Activated CD4-positive, alpha-beta memory T cell treated with anti-CD3 and anti-CD28 coated beads for 36 hours (primary cell): ENCODE measurements around the gene TCP11L2. TPM values are rescaled to one million over a fixed set of nuclear protein-coding genes. Genes with fewer than 3 reads are reported as not detected.
A peak's percentile ranks its signal among the peaks of the same experiment; 100 is the strongest.

Experiments
- CTCF ChIA-PET: fragments of 350-600 bp; sonication (Branson Sonifier 250); formaldehyde crosslinking; loops from one replicate; lab custom pipeline; 2021; ENCODE audit warnings: antibody characterized with exemption, inconsistent platforms; lab: Charles Lee
- POLR2A ChIA-PET: fragments of 350-600 bp; sonication (Branson Sonifier 250); formaldehyde crosslinking; loops from one replicate; lab custom pipeline; 2021; ENCODE audit warnings: antibody characterized with exemption; lab: Charles Lee
- DNase-seq: peaks from one replicate; pipeline ENCODE4 v3.0.0-alpha.2; 2020
- H3K27ac Mint-ChIP-seq: one replicate; pipeline ENCODE4 v1.8.0; 2021; ENCODE audit warnings: mixed read lengths
- H3K27me3 Mint-ChIP-seq: one replicate; pipeline ENCODE4 v1.8.0; 2021; ENCODE audit warnings: mixed read lengths
- H3K36me3 Mint-ChIP-seq: one replicate; pipeline ENCODE4 v1.8.0; 2021; ENCODE audit warnings: mixed read lengths
- H3K4me1 Mint-ChIP-seq: one replicate; pipeline ENCODE4 v1.8.0; 2021; ENCODE audit warnings: low read depth, mixed read lengths
- H3K4me3 Mint-ChIP-seq: one replicate; pipeline ENCODE4 v1.8.0; 2021; ENCODE audit warnings: mild to moderate bottlenecking, mixed read lengths
- H3K9me3 Mint-ChIP-seq: one replicate; pipeline ENCODE4 v1.8.0; 2021; ENCODE audit warnings: mixed read lengths
- intact Hi-C: fragments of 100-400 bp; cut with micrococcal nuclease; formaldehyde crosslinking; loops from one replicate; pipeline ENCODE4 v1.15.1; 2023
- total RNA-seq, 2 experiments: library from RNA; stranded (reverse); gene quantifications; one replicate each; pipeline ENCODE4 v1.2.3, GENCODE V29; 2021

Gene TCP11L2
- total RNA-seq, result 10 to 100 TPM in 1 of 2 experiments, 1 to 10 TPM in 1; 8.8 to 10.3 TPM

GRCh38 chr12:106302401-106303201 lies at the start of gene TCP11L2:
TSS of gene TCP11L2 (plus strand) at chr12:106302733. CDS start at chr12:106311076, 8,343 bp downstream.
- Mint-ChIP-seq H3K9me3 (no peaks in the 10 kb centered on the region), H3K4me3 (peak within 1 kb of the TSS; percentile 89), H3K27ac (peak within 1 kb of the TSS; percentile 99), H3K4me1 (peaks cover 52% of the 10 kb centered on the region), H3K36me3 (no peaks in the 10 kb centered on the region), H3K27me3 (no peaks in the 10 kb centered on the region)
- POLR2A ChIA-PET, result interaction anchor here (0.9 to 2.7 kb wide), 2 partner anchors 14 to 55 kb away, joined by 3 to 10 read pairs; partner anchors contain the start of gene POLR3B
- intact Hi-C loops, result loop anchor here (1.0 to 10.0 kb wide), 5 partner anchors 55 to 1382 kb away; partner anchors contain the start of genes CRY1, POLR3B, PWP1 and RIC8B
- CTCF ChIA-PET, result interaction anchor here (0.7 to 4.6 kb wide), 3 partner anchors 20 to 76 kb away, joined by 4 to 21 read pairs (median 14); partner anchors contain the start of gene POLR3B
- DNase-seq, result peak; percentile 91

- ChIA-PET CTCF (interaction anchor here (1.7 to 1.8 kb wide), 2 partner anchors 28 to 31 kb away, joined by 4 to 9 read pairs; no protein-coding TSS in a partner anchor), POLR2A (no interaction called here)
- no peak overlapping the region for H3K4me3 Mint-ChIP-seq
- H3K4me1 Mint-ChIP-seq, result no peaks in the 10 kb centered on the region
- no peaks in the 10 kb centered on the region for H3K9me3 Mint-ChIP-seq
- H3K36me3 Mint-ChIP-seq, result no peaks in the 10 kb centered on the region
- no peak for DNase-seq
- no peak overlapping the region for H3K27ac Mint-ChIP-seq
- intact Hi-C loops, result no loop called here
- no peaks in the 10 kb centered on the region for H3K27me3 Mint-ChIP-seq
Measured at GRCh38 chr12:106254724-106255123, 47.8 kb upstream of the TCP11L2 start.

- Mint-ChIP-seq H3K4me1 (no peaks in the 10 kb centered on the region), H3K9me3 (no peaks in the 10 kb centered on the region), H3K27me3 (no peaks in the 10 kb centered on the region), H3K4me3 (no peak overlapping the region), H3K36me3 (no peaks in the 10 kb centered on the region), H3K27ac (no peak overlapping the region)
- intact Hi-C loops, result no loop called here
- CTCF ChIA-PET, result interaction anchor here (1.8 kb wide), 1 partner anchor 27 kb away, joined by 9 read pairs; no protein-coding TSS in a partner anchor
- DNase-seq, result no peak
- POLR2A ChIA-PET, result no interaction called here
Measured at GRCh38 chr12:106255493-106255892, 47.0 kb upstream of the TCP11L2 start.

GRCh38 chr12:106255952-106256351 lies 46.6 kb upstream of the TCP11L2 start:
- H3K27me3 Mint-ChIP-seq, result no peaks in the 10 kb centered on the region
- no peaks in the 10 kb centered on the region for H3K9me3 Mint-ChIP-seq
- H3K36me3 Mint-ChIP-seq, result no peaks in the 10 kb centered on the region
- DNase-seq, result no peak
- H3K4me3 Mint-ChIP-seq, result no peak overlapping the region
- CTCF ChIA-PET, result interaction anchor here (1.8 kb wide), 1 partner anchor 27 kb away, joined by 9 read pairs; no protein-coding TSS in a partner anchor
- POLR2A ChIA-PET, result no interaction called here
- no peak overlapping the region for H3K27ac Mint-ChIP-seq
- no peaks in the 10 kb centered on the region for H3K4me1 Mint-ChIP-seq
- intact Hi-C loops, result no loop called here

GRCh38 chr12:106256524-106256923 lies 46.0 kb upstream of the TCP11L2 start:
- Mint-ChIP-seq H3K36me3 (no peaks in the 10 kb centered on the region), H3K4me3 (no peak overlapping the region), H3K9me3 (no peaks in the 10 kb centered on the region), H3K4me1 (no peaks in the 10 kb centered on the region), H3K27ac (no peak overlapping the region), H3K27me3 (no peaks in the 10 kb centered on the region)
- ChIA-PET CTCF (no interaction called here), POLR2A (no interaction called here)
- intact Hi-C loops, result no loop called here
- no peak for DNase-seq

- Mint-ChIP-seq H3K27me3 (no peaks in the 10 kb centered on the region), H3K27ac (no peak overlapping the region), H3K4me1 (no peaks in the 10 kb centered on the region), H3K4me3 (no peak overlapping the region), H3K36me3 (no peaks in the 10 kb centered on the region), H3K9me3 (no peaks in the 10 kb centered on the region)
- intact Hi-C loops, result no loop called here
- CTCF ChIA-PET, result interaction anchor here (1.0 kb wide), 1 partner anchor 13 kb away, joined by 3 read pairs; no protein-coding TSS in a partner anchor
- no peak for DNase-seq
- POLR2A ChIA-PET, result no interaction called here
Measured at GRCh38 chr12:106258226-106258625, 44.3 kb upstream of the TCP11L2 start.

GRCh38 chr12:106258935-106259334 lies 43.6 kb upstream of the TCP11L2 start:
- CTCF ChIA-PET, result interaction anchor here (1.0 to 1.7 kb wide), 2 partner anchors 12 to 32 kb away, joined by 3 read pairs; no protein-coding TSS in a partner anchor

GRCh38 chr12:106265116-106265515 lies 37.4 kb upstream of the TCP11L2 start:
- intact Hi-C loops, result no loop called here
- H3K27me3 Mint-ChIP-seq, result no peaks in the 10 kb centered on the region
- H3K4me1 Mint-ChIP-seq, result peaks cover 9% of the 10 kb centered on the region
- no peaks in the 10 kb centered on the region for H3K36me3 Mint-ChIP-seq
- no peak for DNase-seq
- CTCF ChIA-PET, result interaction anchor here (1.2 kb wide), 1 partner anchor 18 kb away, joined by 6 read pairs; no protein-coding TSS in a partner anchor
- POLR2A ChIA-PET, result no interaction called here
- no peaks in the 10 kb centered on the region for H3K9me3 Mint-ChIP-seq
- no peak overlapping the region for H3K4me3 Mint-ChIP-seq
- H3K27ac Mint-ChIP-seq, result no peak overlapping the region

More at GRCh38 chr12:106258935-106259334, 43.6 kb upstream of the TCP11L2 start:
- Mint-ChIP-seq H3K36me3 (no peaks in the 10 kb centered on the region), H3K27ac (no peak overlapping the region), H3K4me1 (no peaks in the 10 kb centered on the region), H3K4me3 (no peak overlapping the region), H3K9me3 (no peaks in the 10 kb centered on the region), H3K27me3 (no peaks in the 10 kb centered on the region)
- DNase-seq, result no peak
- POLR2A ChIA-PET, result no interaction called here
- intact Hi-C loops, result no loop called here

GRCh38 chr12:106267535-106267934 lies 35.0 kb upstream of the TCP11L2 start:
- no peak overlapping the region for H3K4me3 Mint-ChIP-seq
- intact Hi-C loops, result no loop called here
- no peaks in the 10 kb centered on the region for H3K27me3 Mint-ChIP-seq
- CTCF ChIA-PET, result interaction anchor here (0.6 to 1.6 kb wide), 2 partner anchors 14 to 837 kb away, joined by 3 read pairs; no protein-coding TSS in a partner anchor
- POLR2A ChIA-PET, result no interaction called here
- no peak for DNase-seq
- no peaks in the 10 kb centered on the region for H3K9me3 Mint-ChIP-seq
- H3K4me1 Mint-ChIP-seq, result peaks cover 9% of the 10 kb centered on the region
- H3K36me3 Mint-ChIP-seq, result no peaks in the 10 kb centered on the region
- no peak overlapping the region for H3K27ac Mint-ChIP-seq

- no peak overlapping the region for H3K27ac Mint-ChIP-seq
- no peaks in the 10 kb centered on the region for H3K36me3 Mint-ChIP-seq
- H3K4me1 Mint-ChIP-seq, result peaks cover 9% of the 10 kb centered on the region
- CTCF ChIA-PET, result interaction anchor here (1.1 kb wide), 1 partner anchor 18 kb away, joined by 4 read pairs; no protein-coding TSS in a partner anchor
- no peaks in the 10 kb centered on the region for H3K9me3 Mint-ChIP-seq
- no peak for DNase-seq
- intact Hi-C loops, result no loop called here
- POLR2A ChIA-PET, result no interaction called here
- H3K27me3 Mint-ChIP-seq, result no peaks in the 10 kb centered on the region
- no peak overlapping the region for H3K4me3 Mint-ChIP-seq
Measured at GRCh38 chr12:106269150-106269771, 33.3 kb upstream of the TCP11L2 start.

GRCh38 chr12:106271575-106272505 lies 30.7 kb upstream of the TCP11L2 start:
- no peaks in the 10 kb centered on the region for H3K27me3 Mint-ChIP-seq
- no peak overlapping the region for H3K4me3 Mint-ChIP-seq
- ChIA-PET CTCF (interaction anchor here (0.7 to 0.9 kb wide), 2 partner anchors 11 to 13 kb away, joined by 3 read pairs; no protein-coding TSS in a partner anchor), POLR2A (no interaction called here)
- intact Hi-C loops, result no loop called here
- DNase-seq, result no peak
- no peaks in the 10 kb centered on the region for H3K36me3 Mint-ChIP-seq
- no peak overlapping the region for H3K27ac Mint-ChIP-seq
- H3K9me3 Mint-ChIP-seq, result no peaks in the 10 kb centered on the region
- peaks cover 9% of the 10 kb centered on the region for H3K4me1 Mint-ChIP-seq
